Stimulated activated CD8-positive, alpha-beta memory T cell treated with anti-CD3 and anti-CD28 coated beads, Interleukin-4, amount 100 ng/mL, for 1 hour (primary cell): ENCODE results near the gene SVIL.
"Not testable (repeated sequence)": the region's sequence is repeated elsewhere in the genome, so short reads cannot be mapped to it uniquely, and the experiment has no call there.

Experiments used
- DNase-seq, 2 donors: peaks; one replicate each; pipeline ENCODE4 v3.0.0-alpha.2; 2020; ENCODE audit warnings: low read depth in 2 of 2, low spot score in 1 of 2

Gene SVIL

DNA sequence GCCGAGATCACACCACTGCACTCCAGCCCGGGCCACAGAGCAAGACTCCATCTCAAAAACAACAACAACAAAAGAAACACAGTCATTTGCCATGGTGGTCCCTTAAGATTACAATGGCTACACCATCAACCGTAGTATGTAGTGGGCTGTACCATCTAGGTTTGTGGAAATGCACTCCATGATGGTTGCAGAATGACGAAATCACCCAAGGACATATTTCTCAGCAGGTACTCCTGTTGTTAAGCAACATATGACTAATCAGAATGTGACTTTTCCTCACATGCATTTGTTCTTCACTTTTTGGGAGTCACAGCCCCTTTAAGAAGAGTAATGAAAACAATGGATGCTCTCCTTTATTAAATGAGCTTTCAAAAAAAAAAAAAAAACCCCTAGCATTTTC is 11.0 kb downstream of the SVIL start:
- no peak for DNase-seq

DNA sequence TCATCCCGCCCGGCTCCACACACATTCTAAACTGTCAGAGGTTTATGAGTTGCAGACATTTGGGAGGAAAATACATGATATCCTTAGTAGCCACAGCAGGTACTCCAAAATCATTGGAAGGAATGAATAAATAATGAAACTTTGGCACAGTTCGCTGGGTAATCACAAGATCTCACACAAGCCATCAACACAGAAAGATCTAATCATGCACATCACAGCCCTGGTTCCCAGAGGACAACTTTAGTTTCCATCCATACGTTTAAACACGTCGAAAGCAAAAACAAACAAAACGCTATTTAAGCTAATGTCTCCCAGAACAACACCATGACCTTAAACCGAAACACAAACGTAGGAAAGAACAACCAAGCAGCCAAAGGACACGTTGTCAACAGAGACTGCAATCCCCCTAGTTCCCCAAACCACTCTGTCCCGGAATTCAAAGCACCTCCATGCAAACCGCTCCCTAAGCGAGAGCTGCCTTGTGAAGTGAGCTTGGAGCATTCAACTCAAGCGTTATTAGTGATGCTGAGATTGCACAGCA is 12.3 kb downstream of the SVIL start:
- no peak for DNase-seq

GRCh38 chr10:29621161-29621560 is 13.6 kb downstream of the SVIL start:
- DNase-seq: no peak

- DNase-seq: no peak
Observed at GRCh38 chr10:29620112-29620690, 14.6 kb downstream of the SVIL start.

DNA sequence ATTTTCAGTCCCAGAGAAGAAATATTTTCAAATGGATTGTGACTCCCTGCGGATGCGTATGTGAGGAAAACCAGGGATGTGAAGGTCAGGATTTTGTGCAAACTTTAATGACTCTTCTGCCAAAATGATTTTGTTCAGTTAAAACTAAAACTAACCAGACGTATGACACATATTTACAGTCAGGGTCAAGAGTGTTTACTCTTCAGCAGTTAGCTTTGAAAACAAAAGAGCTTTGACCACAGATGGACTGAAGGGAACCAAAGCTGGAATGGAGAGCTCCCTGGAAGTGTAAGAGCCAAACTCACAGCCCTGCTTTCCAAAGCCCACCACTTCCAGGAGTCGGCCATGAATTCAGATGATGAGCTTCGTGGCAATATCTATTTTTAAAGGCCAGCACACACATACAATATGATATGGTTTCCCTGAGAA is 15.5 kb downstream of the SVIL start:
- DNase-seq: no peak

DNA sequence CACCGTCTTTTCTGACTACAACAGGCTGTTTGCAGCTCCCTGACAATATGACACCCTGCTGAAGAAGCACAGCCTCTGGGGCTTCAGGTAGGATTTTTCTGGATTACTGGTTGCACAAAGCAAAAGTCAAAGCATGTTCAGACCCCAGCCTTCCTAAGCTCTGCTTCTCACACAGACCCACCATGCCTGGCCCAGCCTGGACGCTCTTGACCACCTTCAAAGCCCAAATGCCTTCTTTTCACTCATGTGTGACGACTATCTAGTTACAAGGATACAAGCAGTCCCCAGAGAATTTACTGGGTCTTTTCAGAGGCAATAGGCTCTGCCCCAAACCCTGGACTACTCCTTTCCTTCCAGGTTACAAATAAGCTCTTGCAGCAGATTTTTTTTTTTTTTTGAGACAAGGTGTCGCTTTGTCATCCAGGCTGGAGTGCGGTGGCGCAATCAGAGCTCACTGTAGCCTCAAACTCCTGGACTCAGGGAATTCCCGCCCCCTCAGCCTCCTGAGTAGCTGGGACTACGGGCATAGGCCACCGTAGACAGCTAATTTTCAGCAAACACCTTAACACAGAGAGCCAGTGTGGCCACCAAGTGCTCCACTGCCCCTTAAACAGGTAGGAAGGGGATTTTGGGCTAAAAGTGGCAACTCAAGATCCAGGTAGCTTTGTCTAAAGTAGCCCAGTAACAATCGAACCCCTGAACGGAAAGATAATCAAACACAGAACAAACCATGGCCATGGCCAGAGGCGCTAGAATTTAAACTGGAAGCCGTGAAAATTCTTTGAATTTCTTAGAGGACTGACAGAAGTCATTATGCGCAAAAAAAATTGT is 16.2 kb downstream of the SVIL start:
- no peak for DNase-seq

GRCh38 chr10:29617880-29618340 is 16.9 kb downstream of the SVIL start:
- no peak for DNase-seq

DNA sequence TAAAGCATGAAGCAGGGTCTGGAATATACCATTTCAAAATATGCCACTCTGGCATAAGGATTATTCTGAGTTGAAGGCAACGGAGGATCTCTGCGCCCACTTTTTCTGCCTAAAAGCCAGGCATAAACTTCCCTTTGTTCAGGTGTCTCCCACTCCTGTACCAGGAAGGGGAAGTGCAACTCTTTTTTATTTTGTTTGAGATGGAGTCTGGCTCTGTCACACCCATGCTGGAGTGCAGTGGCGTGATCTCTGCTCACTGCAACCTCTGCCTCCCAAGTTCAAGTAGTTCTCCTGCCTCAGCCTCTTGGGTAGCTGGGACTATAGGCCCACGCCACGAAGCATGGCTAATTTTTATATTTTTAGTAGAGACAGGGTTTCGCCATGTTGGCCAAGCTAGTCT is 18.2 kb downstream of the SVIL start:
- DNase-seq: no peak

GRCh38 chr10:29615195-29615594 is 19.6 kb downstream of the SVIL start:
- DNase-seq: no peak

DNA sequence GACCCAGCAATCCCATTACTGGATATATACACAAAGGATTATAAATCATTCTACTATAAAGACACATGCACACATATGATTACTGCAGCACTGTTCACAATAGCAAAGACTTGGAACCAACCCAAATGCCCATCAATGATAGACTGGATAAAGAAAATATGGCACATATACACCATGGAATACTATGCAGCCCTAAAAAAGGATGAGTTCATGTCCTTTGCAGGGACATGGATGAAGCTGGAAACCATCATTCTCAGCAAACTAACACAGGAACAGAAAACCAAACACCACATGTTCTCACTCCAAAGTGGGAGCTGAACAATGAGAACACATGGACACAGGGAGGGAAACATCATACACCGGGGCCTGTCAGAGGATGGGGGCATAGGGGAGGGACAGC is 20.5 kb downstream of the SVIL start:
- DNase-seq: not testable (repeated sequence)

DNA sequence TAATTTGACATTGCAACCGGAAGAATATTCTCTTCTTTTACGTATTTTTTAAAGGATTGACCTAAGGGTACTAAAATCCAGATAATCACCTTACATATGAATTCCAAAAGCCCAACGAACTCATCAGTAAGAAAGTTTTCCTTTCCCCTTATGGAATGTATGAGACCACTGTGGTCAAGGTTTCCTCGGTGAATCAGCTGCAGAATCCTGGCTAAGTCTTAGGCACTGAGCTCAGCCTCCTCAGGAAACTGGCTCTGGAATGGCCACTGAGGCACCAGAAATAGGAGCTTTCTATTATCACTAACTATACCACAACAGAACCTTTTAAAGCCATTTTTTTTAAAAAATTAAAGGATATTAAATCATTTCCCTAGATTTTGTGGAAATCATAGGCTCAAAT is 21.0 kb downstream of the SVIL start:
- DNase-seq: no peak

GRCh38 chr10:29613196-29613595 is 21.6 kb downstream of the SVIL start:
- DNase-seq: no peak

- DNase-seq: no peak
Observed at GRCh38 chr10:29612657-29613056, 22.1 kb downstream of the SVIL start.

- DNase-seq: no peak
Observed at GRCh38 chr10:29611781-29612381, 22.9 kb downstream of the SVIL start.

DNA sequence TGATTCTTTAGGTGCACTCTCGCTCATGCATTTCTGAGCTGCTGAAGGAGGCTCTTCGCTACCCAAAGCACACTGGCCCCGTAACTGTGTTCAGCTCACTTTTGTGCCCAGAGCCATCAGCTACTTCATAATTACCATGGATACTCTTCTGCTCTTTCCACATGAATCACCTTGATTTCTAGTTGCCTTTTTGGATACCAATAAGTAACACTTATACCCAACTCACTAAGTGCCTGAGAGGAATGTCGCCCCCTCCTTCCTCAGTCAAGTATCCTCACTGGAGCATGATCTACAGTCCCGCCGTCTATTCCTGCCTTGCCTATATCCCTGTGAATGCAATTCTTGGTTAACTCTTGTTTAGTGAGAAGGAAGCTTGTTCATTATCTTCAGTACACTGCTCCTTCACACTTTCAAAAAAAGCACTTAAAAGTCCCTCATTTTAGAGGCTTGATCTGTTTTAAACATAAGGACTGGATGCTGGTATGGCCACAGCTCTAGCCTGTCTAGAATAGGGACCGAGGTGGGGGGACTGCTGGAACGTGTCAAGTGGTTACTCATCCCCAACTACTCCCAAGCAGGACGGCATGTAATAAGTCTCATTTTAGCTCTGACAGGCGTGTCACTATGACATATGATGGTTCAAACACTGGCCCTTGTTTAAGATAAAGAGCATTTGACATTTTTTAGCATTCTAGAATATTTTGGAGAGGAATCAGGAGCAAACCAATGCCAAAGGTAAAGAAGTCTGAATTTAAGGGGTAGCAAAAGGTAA is 23.7 kb downstream of the SVIL start:
- no peak for DNase-seq

DNA sequence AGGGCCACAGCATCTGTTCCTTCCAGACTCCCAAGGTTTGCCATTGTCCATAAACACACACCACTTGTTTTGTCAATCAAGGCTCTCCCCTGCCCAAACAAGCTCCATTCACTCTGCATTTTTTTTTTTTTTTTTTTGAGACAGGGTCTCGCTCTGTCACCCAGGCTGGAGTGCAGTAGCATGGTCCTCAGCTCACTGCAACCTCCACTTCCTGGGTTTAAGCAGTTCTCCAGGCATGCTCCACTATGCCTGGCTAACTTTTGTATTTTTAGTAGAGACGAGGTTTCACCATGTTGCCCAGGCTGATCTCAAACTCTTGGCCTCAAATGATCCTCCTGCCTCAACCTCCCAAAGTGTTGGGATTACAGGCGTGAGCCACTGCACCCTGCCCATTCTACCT is 24.4 kb downstream of the SVIL start:
- not testable (repeated sequence) for DNase-seq

- no peak for DNase-seq
Observed at GRCh38 chr10:29609696-29610095, 25.1 kb downstream of the SVIL start.

- no peak for DNase-seq
Observed at GRCh38 chr10:29608476-29609301, 26.1 kb downstream of the SVIL start.

DNA sequence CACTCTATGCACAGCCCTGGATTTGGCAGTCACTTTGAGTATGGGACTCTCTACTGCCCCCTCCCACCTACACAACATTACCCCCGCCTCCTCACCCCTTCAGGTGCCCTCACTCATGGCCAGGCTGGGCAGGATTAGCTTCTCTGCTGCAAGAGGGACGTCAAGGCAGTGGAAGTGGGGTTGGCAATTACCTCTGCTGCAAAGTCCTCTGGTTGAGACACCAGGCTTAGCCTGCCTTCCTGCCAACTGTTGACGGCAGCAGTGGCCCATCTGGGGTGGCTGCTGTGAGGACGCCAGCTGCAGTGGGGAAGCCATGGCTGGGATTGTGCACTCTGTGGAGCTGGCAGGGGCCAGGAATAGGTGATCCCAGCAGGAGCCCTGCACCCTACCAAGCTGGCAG is 26.7 kb downstream of the SVIL start:
- DNase-seq: no peak

GRCh38 chr10:29607576-29607975 is 27.2 kb downstream of the SVIL start:
- no peak for DNase-seq
